HCEC 1CT (cell line): ENCODE results near the gene FREM1.

Experiments used
- DNase-seq: peaks from one replicate; pipeline ENCODE4 v3.0.0-alpha.2; 2017

FREM1 gene

DNA sequence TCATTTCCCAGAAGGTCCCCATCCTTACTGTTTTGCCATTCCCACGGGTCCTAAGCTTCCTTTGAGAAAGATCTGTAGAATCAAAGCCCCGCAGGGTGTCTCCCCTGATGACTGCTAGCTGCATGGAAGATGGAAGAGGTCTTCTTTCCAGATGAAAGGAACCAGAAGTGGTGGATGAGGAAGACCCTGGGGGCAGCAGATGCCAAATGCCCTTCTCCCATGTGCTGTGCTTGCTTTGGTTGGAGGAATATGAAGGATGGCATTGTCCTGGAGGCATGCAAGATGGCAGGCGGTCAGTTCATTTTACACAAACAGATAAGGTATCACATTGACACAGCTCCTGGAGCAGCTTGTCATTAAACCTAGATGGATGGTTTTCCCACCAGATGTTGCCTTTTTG lies 161.9 kb downstream of the FREM1 start:
- no peak for DNase-seq

DNA sequence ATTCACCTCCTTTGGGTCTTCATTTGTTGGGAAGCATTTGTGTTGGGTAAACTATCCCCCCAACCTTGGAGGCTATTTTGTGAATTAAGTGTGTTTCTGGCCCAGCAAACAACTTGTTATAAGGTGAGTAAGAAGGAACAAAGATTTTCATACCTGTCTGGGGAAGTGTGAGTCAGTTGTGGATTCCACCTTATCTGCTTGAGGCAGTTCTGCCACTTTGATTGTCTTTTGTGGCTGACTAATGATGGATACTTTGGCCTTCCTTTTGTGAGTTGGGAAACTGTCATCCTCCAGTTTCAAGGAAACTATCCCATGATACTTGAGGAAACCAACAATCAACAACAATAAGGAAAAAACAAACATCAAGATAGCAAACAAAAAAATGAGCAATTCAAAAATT lies 163.1 kb downstream of the FREM1 start:
- DNase-seq, result no peak

DNA sequence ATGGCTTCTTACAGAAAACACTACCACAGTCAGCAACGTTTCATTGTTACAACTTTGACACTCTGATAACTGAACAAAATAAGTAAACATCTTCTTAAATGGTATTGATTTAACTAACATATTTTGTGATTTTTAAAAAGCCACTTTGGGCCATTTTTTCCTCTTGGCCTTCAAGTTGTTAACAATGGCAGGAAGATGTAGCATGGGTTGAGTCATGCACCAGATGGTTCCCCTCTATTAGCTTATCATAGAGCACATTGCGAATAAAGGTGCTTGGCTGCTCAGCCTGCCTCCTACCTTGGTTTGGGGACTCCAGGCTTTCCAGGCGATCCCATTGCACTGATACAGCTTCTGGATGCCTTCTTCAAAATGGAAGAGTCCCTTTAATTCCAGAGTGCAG lies 163.6 kb downstream of the FREM1 start:
- no peak for DNase-seq

DNA sequence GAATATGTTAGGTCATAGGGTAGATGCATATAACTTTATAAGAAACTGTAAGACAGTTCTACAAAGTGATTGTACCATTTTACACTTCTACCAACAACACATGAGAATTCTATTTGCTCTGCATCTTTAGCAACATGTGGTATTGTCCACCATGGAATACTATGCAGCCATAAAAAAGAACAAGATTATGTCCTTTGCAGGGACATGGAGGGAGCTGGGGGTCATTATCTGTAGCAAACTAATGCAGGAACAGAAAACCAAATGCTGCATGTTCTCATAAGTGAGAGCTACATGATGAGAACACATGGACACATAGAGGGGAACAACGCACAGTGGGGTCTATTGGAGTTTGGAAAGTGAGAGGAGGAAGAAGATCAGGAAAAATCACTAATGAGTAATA lies 165.5 kb downstream of the FREM1 start:
- DNase-seq, result no peak

DNA sequence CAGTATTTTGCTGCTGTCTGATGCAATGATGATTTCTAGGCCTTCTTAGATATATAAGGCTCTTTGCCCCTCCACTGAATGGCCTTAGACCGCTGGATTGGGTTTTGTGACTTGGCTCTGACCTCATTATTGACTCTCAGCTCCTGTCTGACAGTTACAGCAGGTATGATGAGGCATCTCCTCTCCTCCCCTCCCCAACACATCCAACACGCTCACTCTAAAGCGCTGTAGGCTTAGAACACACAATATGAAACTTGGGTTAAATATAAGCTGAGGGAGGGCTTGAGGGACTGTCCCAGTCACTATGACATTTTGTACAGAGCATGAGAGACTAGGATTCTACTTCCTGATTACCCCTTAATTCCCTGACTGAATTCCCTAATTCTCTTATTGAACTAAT lies 168.9 kb downstream of the FREM1 start:
- no peak for DNase-seq

DNA sequence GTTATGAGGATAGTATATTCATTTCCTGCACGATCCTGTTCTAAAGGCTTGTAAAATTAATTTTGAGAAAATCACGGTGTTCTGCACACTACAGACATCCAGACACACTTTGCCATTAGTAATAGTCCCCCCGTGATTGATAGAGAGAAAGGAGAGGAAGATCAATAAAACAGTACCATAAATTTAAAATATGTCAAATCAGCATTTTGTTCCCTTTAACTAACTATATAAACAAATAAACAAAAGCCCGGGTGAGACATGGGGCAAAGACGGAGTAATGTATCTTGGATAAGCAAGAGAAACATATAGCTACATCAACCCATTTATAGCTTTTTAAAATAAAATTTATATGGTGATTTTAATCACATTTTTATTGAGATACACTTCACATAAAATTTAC lies 177.1 kb downstream of the FREM1 start:
- no peak for DNase-seq

DNA sequence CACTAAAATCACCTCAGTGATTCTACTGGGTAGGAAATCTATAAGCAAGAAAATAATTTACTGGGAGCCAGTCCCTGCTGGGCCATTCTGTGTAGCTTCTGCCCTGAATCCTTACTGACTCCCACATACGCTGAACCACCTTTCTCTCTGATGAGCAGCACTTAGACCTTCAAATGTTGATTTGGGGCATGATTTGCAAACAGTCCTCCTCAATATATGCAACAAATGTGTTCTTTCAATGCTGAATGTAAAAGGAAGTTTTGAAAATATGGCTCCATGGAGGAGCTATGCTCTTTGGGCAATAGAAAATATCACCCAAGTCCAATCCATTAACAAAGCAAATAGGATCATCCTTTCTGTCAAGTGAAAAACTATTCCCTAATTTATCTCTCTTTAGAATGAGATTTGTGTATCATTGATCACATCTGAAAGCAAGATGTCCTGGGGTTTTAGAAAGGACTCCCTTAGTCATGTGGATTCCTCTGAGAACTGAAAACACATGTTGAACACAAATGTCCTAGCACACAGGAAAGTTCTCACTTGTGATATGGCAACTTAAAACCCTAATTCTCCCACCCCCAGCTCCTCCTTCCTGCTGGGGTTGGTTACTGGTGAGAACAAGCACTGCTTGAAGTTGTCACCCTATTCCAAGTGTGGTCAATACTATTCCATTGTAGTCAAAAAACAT lies 178.8 kb downstream of the FREM1 start:
- DNase-seq, result no peak

DNA sequence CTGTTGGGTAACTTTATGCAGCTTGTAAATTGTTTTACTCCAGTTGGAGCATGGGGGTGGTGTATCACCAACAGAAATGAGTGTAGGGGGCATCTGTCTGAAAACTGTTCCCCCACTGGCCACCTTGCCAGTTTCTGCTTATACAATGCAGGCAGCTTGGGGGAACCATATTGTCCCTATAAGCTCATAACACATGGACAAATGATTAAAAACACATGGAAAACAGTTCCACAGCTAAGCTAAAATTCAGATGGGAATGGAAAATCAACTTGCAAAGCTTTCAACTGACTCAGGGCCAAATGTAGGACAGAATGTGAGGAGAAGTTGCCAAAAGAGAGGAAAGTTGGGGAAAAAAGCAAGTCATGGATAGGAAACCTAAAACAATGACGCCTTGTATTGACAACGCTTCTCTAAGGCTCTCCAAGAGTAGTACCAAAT lies 179.7 kb downstream of the FREM1 start:
- DNase-seq, result no peak

DNA sequence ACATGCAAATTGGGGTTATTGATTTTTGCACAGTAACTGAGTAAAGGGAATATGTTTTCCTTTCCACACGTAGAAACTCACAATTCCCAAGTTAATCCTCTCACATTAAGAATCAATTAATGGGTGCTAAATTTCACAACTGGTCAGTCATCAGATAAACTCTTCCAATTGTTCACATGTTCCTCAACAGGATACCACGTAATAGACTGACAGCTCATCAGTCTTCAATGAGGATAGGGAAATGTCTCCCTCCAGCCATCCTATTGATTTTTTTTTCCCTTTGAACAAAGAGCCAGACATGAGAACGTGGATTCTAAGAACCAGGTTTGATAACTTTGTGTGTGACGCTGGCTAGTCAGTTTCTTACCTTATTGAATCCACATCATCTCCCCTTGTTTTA lies 186.9 kb downstream of the FREM1 start:
- no peak for DNase-seq

DNA sequence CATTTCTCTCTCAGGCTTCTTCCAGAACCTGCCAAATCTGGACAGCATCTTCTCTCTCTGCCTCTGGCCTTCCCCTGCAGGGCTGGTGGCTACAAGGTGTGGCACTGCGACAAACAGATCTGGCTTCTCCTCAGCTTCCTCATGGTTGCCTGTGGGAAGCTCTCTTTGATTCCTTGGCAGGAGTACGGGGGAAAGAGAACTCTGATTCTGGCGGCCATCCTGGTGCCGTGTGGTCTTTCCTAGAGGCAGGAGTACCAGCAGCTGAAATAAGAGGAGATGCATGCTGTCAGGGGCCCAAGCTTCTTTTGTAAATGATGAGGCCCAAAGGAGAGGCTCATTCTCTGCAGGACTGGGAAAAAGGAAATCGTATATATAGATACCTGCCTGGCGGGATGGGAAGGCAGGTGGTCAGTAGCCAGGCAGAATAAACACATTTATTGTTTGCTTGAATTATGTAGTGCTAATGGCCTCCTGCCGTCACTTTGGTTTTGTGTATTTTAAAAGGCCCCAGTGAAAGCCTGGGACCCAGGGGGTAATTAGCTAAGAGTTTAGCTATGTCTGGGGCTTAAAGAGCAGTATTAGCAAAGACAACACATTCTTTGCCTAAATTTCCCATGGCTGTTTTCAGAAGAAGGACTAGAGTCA lies 187.7 kb downstream of the FREM1 start, which contains the start of gene CER1:
CER1 (minus strand) TSS at position 343 of the 645 bp plus-strand sequence; CDS start at position 282, 61 bp downstream.
- DNase-seq, result no peak

DNA sequence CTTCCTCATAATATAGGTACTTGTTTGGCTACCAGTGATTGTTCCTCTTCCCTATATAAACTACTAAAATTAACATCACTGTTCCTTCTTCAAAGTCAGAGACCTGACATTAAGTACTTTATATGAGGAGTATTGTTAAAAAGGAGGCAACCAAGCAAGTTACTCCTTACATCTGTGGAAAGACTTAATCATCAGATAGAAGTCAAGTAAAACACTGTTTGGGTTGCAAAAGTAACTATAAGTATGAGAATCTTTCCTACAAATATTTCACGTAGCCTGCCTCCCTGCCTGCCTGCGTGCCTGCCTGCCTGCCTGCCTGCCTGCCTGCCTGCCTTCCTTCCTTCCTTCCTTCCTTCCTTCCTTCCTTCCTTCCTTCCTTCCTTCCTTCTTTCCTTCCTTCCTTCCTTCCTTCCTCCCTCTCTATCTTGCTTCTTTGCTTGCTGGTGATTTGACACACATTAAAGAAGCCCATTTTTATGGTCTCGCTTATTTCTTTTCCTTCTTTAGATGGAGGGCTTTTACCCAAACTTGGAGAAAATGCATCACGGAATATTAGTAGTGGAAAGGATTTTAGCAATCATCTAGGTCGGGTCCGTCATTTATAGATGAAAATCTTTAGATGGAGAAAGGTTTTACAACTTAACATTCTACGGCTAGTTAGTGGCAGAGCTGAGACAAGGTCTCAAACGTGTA lies 190.9 kb downstream of the FREM1 start:
- DNase-seq, result no peak

DNA sequence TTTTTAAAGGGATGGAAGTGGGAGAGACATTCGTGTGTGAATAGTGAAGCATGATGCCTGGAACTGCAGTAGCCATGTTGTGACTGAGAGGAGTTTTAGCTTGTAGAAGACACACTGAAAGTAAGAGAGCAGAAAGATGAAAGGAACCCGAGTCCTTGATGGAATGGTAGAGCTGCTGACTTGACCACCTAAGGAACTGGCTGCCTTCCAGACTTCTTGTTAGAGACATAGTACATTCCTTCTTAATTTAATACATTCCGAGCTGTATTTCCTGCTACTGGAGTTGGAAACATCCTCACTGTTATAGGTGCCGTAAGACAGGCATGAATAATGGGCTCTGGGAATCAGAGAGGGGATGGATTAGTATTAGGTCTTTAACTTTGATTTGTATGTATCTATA lies 195.1 kb downstream of the FREM1 start:
- no peak for DNase-seq

DNA sequence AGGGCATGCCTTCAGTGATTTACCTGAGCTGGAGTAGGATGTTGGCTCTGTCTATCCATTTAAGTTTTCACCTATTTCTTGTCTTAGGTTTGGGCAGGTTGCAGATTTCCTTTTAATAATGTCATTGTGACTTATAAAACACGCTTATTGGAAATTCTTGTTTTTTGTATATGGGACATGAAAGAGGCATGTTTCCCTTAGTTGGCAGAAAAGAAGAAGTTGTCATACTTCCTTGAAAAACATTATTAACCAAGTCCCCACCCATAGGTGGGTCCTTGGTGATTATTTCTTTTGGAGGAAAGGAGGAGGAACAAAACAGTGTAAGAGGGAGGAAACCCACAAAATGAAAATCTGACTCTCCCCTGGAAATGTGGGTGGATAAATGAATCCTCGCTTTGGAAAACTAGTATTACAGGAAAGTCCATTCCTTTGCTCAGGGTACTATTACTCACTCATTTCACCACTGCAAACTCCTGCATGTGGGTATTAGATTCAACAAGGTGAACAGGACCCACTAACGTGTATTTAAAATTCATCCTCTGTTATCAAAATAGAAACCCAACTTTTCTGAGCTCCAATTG lies 197.0 kb downstream of the FREM1 start:
- no peak for DNase-seq

DNA sequence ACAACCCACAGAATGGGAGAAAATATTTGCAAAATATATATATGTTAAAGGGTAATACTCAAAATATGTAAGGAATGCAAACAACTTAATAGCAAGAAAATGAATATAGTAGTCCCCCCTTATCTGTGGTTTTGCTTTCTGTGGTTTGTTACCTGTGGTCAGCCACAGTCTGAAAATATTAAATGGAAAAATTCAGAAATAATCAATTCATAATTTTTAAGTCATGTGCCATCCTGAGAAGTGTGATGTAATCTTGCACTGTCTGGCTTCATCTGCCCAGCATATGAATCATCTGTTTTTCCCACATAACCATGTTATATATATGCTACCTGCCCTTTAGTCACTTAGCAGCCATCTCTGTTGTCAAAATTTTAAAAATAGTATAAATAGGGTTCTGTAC lies 199.4 kb downstream of the FREM1 start:
- peak; percentile 9 for DNase-seq

DNA sequence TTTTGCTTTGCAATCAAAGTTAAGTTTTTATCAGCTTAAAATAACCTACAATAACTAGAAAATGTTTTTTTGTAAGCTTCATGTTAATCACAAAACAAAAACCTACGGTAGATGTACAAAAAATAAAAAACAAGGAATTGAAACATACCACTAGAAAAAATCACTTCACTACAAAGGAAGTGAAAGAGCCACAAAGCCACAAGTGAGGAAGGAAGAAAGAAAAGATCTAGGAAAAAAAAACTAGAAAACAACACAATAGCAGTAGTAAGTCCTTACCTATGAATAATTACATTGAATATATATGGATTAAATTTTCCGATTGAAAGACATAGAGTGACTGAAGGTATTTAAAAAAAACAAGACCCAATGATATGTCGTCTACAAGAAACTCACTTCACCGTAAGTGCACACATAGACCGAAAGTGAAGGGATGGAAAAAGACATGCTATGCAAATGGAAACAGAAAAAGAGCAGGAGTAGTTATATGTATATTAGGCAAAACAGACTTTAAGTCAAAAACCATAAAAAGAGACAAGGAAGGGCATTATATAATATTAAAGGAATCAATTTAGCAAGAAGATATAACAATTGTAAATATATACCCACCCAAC lies 203.6 kb downstream of the FREM1 start:
- no peak for DNase-seq

DNA sequence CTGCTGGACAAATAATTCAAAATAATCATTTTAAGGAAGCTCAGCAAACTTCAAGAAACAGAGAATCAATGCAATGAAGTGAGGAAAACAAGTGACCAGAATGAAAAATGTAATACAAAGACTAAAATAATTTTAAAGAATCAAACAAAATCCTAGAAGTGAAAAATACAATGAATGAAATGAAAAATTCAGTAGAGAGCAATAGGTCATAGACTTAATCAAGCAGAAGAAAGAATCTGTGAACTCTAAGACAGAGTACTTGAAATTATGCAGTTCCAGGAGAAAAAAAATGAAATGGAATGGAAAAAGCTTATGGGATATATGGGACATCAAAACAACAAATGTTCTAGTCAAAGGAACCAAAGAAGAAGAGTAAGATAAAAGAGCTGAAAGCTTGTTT lies 205.1 kb downstream of the FREM1 start:
- no peak for DNase-seq

DNA sequence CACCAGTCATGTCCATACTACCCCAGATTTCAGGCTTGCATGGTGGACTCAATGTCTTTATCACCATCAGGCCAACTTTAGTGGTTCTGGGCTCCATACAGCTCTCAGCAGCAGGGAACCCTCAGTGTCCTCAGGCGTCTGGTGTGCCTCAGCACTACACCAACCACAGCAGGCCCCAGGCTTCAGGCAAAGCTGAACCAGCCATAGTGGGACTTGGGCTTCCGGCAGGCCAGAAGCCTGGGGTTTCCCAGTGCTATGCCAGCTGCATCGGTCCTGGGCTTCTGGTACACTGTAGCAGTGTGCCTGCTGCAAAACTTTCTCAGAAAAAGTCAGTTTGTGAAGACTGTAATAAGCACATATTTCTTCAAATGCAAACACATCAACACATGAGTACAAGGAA lies 205.9 kb downstream of the FREM1 start:
- no peak for DNase-seq

DNA sequence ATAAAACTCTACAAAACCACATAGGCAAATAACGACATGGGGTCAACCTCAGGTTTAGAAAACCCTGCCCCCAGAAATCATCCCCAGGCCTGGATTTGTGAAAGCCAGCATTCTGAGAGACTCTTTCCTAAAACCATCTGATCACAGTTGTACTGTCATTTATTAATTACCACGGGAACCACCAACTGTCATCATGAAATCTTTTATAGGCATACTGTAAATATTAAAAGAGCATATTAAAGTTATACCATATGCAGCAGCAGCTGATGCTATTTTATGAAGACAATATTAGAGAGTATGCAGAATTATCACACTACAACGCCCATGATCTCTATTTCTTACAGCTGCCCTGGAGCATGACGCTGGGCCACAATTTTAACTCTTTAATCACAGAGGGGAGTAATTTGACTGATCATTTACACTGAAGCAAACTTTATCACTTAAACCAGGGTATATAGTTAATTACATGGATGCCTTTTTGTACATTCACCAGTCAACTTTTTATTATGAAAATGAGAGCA lies 208.0 kb downstream of the FREM1 start:
- no peak for DNase-seq

DNA sequence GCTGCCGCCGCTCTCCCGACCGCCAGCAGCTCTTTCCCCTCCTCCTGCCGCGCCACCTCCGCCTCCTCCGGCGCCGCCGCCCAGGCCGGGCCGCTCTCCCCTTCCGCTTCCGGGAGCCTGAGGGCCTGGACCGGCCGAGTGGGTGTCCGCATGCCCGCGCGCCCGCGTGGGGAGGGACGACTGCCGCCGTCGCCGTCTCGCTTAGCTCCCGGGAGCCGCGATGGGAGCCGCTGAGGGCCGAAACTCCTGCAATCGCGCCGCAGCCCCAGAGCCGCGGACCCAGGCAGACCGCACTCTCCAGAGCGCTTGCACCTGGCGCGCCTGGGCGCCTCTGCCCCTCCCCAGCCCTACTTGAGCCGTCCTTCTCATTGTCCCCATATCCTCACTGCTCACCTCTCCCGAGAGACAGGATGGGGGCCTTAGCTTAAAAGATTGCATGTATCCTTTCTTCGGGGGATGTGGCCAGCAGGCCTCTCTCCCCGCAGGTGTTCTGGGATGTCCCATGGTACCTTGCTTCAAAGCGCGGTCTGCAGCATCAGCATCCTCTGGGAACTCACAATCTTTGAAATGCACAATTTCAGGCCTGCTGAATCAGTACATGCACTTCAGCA lies 216.9 kb downstream of the FREM1 start, which contains the start of gene ZDHHC21:
ZDHHC21 (minus strand) TSS at position 182 of the 611 bp plus-strand sequence. CDS start 19,092 bp downstream, outside the sequence.
- peak; percentile 38 for DNase-seq

DNA sequence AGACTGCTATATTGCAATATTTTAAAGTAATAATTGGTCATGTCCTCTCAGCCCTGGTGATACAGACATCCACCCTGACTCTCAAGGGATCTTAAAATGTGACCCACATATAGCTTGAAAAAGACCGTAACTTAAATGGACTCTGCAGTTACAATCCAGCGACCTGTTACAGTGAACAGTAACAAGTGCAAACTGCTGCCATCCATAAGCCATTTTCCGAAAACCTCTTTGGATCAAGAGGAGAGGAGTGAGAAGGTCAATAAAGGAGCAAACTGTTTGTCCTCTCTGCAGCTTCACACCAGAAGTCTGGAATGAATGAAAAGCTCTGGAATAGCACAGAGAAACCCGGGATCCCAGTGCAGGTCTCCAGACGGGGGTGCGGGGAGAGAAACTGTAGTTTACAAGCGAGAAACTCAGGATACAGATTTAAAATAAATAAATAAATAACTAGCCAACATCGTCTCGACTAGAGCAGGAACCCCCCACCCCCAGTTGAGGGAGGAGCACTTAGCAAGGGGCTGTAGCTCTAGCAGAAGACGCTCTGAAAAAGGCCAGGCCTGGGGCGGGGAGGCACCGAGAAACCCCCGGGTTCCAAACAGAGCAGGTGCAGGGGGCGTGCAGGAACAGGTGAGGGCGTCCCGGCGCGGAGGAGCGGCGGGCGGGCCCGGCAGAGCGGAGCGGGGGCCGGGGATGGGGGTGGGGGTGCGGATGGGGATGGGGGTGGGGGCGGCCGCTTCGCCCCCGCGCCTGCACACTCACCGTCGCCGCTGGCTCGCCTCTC lies 217.6 kb downstream of the FREM1 start:
- no peak for DNase-seq

DNA sequence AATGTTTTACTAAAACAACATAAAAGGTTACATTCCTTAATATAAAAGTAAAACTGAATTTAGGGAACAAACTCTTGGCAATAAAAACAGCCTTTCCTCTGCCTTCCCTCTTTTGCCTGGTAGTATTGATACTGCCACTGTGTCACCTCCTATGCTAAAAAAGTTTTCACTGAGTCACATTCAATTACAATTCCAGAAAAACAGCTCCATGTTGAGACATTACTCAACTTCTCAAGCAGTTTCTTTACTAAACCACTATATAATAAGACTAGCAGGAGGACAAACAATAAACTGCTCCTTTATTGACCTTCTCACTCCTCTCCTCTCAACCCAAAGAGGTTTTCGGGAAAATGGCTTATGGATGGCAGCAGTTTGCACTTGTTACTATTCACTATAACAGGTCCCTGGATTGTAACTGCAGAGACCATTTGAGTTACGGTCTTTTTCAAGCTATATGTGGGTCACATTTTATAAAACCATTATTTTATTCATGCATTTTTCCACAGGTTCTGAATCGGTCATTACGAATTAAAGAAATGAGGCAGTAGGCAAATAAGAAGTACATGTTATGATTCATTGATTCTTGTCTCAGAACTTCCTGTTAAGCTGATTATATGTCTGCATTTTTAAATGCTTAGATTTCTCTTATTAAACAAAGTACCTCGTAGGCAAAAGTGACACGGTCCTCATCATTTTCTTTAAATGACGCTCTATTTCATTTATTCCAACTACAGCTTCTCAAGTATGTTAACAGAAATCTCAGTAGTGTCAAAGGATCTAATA lies 219.1 kb downstream of the FREM1 start:
- DNase-seq, result no peak
